Measurements from ENCODE around the gene SLC35A2.
A peak's percentile ranks its signal among the peaks of the same experiment; 100 is the strongest.

The SLC35A2 gene

GRCh38 chrX:48934581-48935300 is 23.3 kb upstream of the SLC35A2 start:
- Histone ChIP-seq H4K5ac (ENCODE audit: low read length) (no peak overlapping the region), H3K27me3 (ENCODE audit: insufficient read depth, low read length, poor library complexity) (no peaks in the 10 kb centered on the region), H3K56ac (ENCODE audit: low read length) (no peak overlapping the region), H3K79me2 (ENCODE audit: control insufficient read depth, insufficient read depth, low read length) (peaks cover 3% of the 10 kb centered on the region), H2BK5ac (ENCODE audit: low read length) (no peak overlapping the region), H3K18ac (ENCODE audit: low read length) (no peak overlapping the region), H3K23ac (ENCODE audit: low read length) (no peak overlapping the region), H2BK120ac (ENCODE audit: low read depth, low read length) (no peak overlapping the region), H3K36me3 (ENCODE audit: control insufficient read depth, insufficient read depth, low read length) (peaks cover 2% of the 10 kb centered on the region), H3K9ac (ENCODE audit: low read length) (no peak overlapping the region), H3K4me3 (ENCODE audit: low read length) (no peak overlapping the region), H3K79me1 (ENCODE audit: low read length) (no peaks in the 10 kb centered on the region), H3K27ac (ENCODE audit: low read depth, low read length) (no peak overlapping the region), H3K4ac (ENCODE audit: low read depth, low read length) (no peak overlapping the region), H4K8ac (ENCODE audit: low read depth, low read length) (no peak overlapping the region), H2AK5ac (ENCODE audit: low read length) (no peak overlapping the region), H2BK15ac (replicated peaks; ENCODE audit: low read depth) (no peak overlapping the region), H3K4me1 (ENCODE audit: control insufficient read depth, low read depth, low read length) (no peaks in the 10 kb centered on the region), H3K4me2 (ENCODE audit: low read length) (no peak overlapping the region)
- WGBS (ENCODE audit: extremely low coverage, insufficient coverage, low lambda C conversion rate): no CpG with 5 or more reads among the region's 7 CpGs
- DNase-seq: no peak

- Histone ChIP-seq H3K4me3 (ENCODE audit: low read length) (no peak overlapping the region), H3K9ac (ENCODE audit: low read length) (no peak overlapping the region), H2BK5ac (ENCODE audit: low read length) (no peak overlapping the region), H3K79me1 (ENCODE audit: low read length) (no peaks in the 10 kb centered on the region), H3K36me3 (ENCODE audit: control insufficient read depth, insufficient read depth, low read length) (peaks cover 2% of the 10 kb centered on the region), H2BK15ac (replicated peaks; ENCODE audit: low read depth) (no peak overlapping the region), H3K56ac (ENCODE audit: low read length) (no peak overlapping the region), H3K79me2 (ENCODE audit: control insufficient read depth, insufficient read depth, low read length) (peaks cover 3% of the 10 kb centered on the region), H3K4me2 (ENCODE audit: low read length) (no peak overlapping the region), H3K27me3 (ENCODE audit: insufficient read depth, low read length, poor library complexity) (no peaks in the 10 kb centered on the region), H2AK5ac (ENCODE audit: low read length) (no peak overlapping the region), H3K27ac (ENCODE audit: low read depth, low read length) (no peak overlapping the region), H3K18ac (ENCODE audit: low read length) (no peak overlapping the region), H4K8ac (ENCODE audit: low read depth, low read length) (no peak overlapping the region), H3K4ac (ENCODE audit: low read depth, low read length) (no peak overlapping the region), H3K4me1 (ENCODE audit: control insufficient read depth, low read depth, low read length) (no peaks in the 10 kb centered on the region), H4K5ac (ENCODE audit: low read length) (no peak overlapping the region), H2BK120ac (ENCODE audit: low read depth, low read length) (no peak overlapping the region), H3K23ac (ENCODE audit: low read length) (no peak overlapping the region)
- no peak for DNase-seq
- WGBS (ENCODE audit: extremely low coverage, insufficient coverage, low lambda C conversion rate): no CpG with 5 or more reads among the region's 2 CpGs
These were observed 22.3 kb upstream of the SLC35A2 start for GRCh38 chrX:48933757-48934156.

DNA sequence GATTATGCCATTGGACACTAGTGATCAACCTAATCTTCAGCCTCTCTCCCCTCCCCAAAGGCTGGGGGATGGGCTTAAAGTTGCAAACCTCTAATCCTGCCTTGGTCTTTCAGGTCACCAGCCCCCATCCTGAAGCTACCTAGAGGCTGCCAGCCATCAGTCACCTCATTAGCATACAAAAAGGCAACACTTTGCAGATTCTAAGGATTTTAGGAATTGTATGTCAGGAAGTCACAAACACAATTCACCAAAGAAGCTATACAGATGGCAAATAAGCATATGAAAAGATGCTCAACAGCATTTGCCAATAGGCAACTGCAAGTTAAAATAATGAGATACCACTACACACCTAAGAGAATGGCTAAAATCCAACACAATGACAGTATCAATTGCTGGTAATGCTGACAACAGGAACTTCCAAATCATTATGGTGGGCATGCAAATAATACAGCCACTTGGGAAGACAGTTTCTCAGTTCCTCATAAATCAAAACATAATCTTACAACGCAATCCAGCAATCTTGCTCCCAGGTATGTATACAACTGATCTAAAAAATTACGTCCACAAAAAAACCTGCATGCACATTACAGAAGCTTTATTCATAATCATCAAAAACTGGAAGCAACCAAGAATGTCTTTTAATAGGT is 16.4 kb upstream of the SLC35A2 start:
- Histone ChIP-seq H3K4me3 (ENCODE audit: low read length) (no peak overlapping the region), H3K56ac (ENCODE audit: low read length) (peak overlapping the region; percentile 60), H3K27me3 (ENCODE audit: insufficient read depth, low read length, poor library complexity) (no peaks in the 10 kb centered on the region), H2AK5ac (ENCODE audit: low read length) (no peak overlapping the region), H2BK120ac (ENCODE audit: low read depth, low read length) (no peak overlapping the region), H4K8ac (ENCODE audit: low read depth, low read length) (no peak overlapping the region), H2BK5ac (ENCODE audit: low read length) (no peak overlapping the region), H3K4me1 (ENCODE audit: control insufficient read depth, low read depth, low read length) (no peaks in the 10 kb centered on the region), H3K9ac (ENCODE audit: low read length) (no peak overlapping the region), H3K79me1 (ENCODE audit: low read length) (no peaks in the 10 kb centered on the region), H4K5ac (ENCODE audit: low read length) (no peak overlapping the region), H3K27ac (ENCODE audit: low read depth, low read length) (peak overlapping the region; percentile 81), H2BK15ac (replicated peaks; ENCODE audit: low read depth) (no peak overlapping the region), H3K79me2 (ENCODE audit: control insufficient read depth, insufficient read depth, low read length) (no peaks in the 10 kb centered on the region), H3K23ac (ENCODE audit: low read length) (no peak overlapping the region), H3K4me2 (ENCODE audit: low read length) (no peak overlapping the region), H3K36me3 (ENCODE audit: control insufficient read depth, insufficient read depth, low read length) (peaks cover 2% of the 10 kb centered on the region), H3K4ac (ENCODE audit: low read depth, low read length) (no peak overlapping the region), H3K18ac (ENCODE audit: low read length) (no peak overlapping the region)
- peak; percentile 82 for DNase-seq
- no CpG with 5 or more reads among the region's 2 CpGs for WGBS (ENCODE audit: extremely low coverage, insufficient coverage, low lambda C conversion rate)

GRCh38 chrX:48927123-48927522 is 15.7 kb upstream of the SLC35A2 start:
- Histone ChIP-seq H2BK5ac (ENCODE audit: low read length) (peak overlapping the region; percentile 70), H3K56ac (ENCODE audit: low read length) (peak overlapping the region; percentile 60), H3K4me3 (ENCODE audit: low read length) (no peak overlapping the region), H2BK120ac (ENCODE audit: low read depth, low read length) (no peak overlapping the region), H3K79me2 (ENCODE audit: control insufficient read depth, insufficient read depth, low read length) (no peaks in the 10 kb centered on the region), H3K4me2 (ENCODE audit: low read length) (no peak overlapping the region), H3K23ac (ENCODE audit: low read length) (no peak overlapping the region), H3K9ac (ENCODE audit: low read length) (no peak overlapping the region), H3K18ac (ENCODE audit: low read length) (peak overlapping the region; percentile 90), H3K4me1 (ENCODE audit: control insufficient read depth, low read depth, low read length) (no peaks in the 10 kb centered on the region), H3K4ac (ENCODE audit: low read depth, low read length) (no peak overlapping the region), H3K27ac (ENCODE audit: low read depth, low read length) (peak overlapping the region; percentile 81), H4K8ac (ENCODE audit: low read depth, low read length) (no peak overlapping the region), H3K27me3 (ENCODE audit: insufficient read depth, low read length, poor library complexity) (no peaks in the 10 kb centered on the region), H2AK5ac (ENCODE audit: low read length) (no peak overlapping the region), H2BK15ac (replicated peaks; ENCODE audit: low read depth) (no peak overlapping the region), H4K5ac (ENCODE audit: low read length) (no peak overlapping the region), H3K36me3 (ENCODE audit: control insufficient read depth, insufficient read depth, low read length) (peaks cover 2% of the 10 kb centered on the region), H3K79me1 (ENCODE audit: low read length) (no peaks in the 10 kb centered on the region)
- WGBS (ENCODE audit: extremely low coverage, insufficient coverage, low lambda C conversion rate): no CpG with 5 or more reads among the region's 5 CpGs
- DNase-seq: peak; percentile 33

DNA sequence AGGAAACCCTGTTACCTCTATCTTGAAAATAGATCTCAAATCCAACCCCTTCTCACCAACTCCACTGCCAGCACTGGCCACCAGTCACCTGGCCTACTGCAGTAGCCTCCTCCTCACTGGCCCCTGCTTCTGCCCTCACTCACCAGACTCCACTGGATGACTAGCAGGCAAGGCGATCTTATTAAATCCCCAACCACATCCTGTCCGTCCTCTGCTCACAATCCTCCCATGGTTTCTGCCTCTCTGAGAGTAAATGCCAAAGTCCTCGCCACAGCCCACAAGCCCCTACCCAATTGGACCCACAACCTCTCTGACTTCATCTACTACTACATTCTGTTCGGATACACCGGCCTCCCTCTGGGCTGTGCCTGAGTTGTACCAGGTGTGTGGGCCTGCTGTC is 12.8 kb upstream of the SLC35A2 start:
- Histone ChIP-seq H3K4me3 (ENCODE audit: low read length) (no peak overlapping the region), H3K27ac (ENCODE audit: low read depth, low read length) (no peak overlapping the region), H3K79me1 (ENCODE audit: low read length) (no peaks in the 10 kb centered on the region), H3K23ac (ENCODE audit: low read length) (no peak overlapping the region), H3K56ac (ENCODE audit: low read length) (no peak overlapping the region), H2BK120ac (ENCODE audit: low read depth, low read length) (no peak overlapping the region), H4K5ac (ENCODE audit: low read length) (no peak overlapping the region), H3K4me2 (ENCODE audit: low read length) (no peak overlapping the region), H4K8ac (ENCODE audit: low read depth, low read length) (no peak overlapping the region), H3K18ac (ENCODE audit: low read length) (no peak overlapping the region), H3K4ac (ENCODE audit: low read depth, low read length) (no peak overlapping the region), H2AK5ac (ENCODE audit: low read length) (no peak overlapping the region), H3K79me2 (ENCODE audit: control insufficient read depth, insufficient read depth, low read length) (no peaks in the 10 kb centered on the region), H3K36me3 (ENCODE audit: control insufficient read depth, insufficient read depth, low read length) (peaks cover 2% of the 10 kb centered on the region), H2BK5ac (ENCODE audit: low read length) (no peak overlapping the region), H3K27me3 (ENCODE audit: insufficient read depth, low read length, poor library complexity) (no peaks in the 10 kb centered on the region), H3K9ac (ENCODE audit: low read length) (no peak overlapping the region), H3K4me1 (ENCODE audit: control insufficient read depth, low read depth, low read length) (peaks cover 9% of the 10 kb centered on the region), H2BK15ac (replicated peaks; ENCODE audit: low read depth) (no peak overlapping the region)
- no CpG with 5 or more reads among the region's 5 CpGs for WGBS (ENCODE audit: extremely low coverage, insufficient coverage, low lambda C conversion rate)
- DNase-seq: no peak
